ENCODE results near the gene DRAM1. TPM values are rescaled to one million over a fixed set of nuclear protein-coding genes. Genes with fewer than 3 reads are reported as not detected.

The DRAM1 gene
- total RNA-seq, 1 experiment from 2014 or later = 6.5 TPM

DNA sequence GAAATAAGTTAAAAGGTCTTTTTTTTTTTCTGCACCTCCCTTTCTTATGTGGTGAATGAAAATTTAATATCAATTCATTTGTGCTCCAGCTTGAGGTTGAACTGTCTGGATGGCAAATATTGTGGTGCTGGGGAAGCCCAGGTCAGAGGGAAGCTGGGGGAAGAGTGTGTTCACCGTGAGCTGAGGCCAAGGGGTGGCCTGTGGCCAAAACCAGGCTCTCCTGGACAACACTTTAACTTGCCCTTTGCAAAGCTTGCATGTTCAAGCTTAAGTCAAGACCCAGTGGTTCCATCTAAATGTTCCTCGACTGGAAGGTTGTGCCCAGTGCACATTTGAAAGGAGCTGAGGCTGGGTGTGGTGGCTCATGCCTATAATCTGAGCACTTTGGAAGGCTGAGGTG is 28.8 kb downstream of the DRAM1 start:
- Histone ChIP-seq H3K18ac (ENCODE audit: insufficient read length, low read depth, low read length) (no peak overlapping the region), H3K9me3 (ENCODE audit: control insufficient read depth, low read depth, low read length) (no peaks in the 10 kb centered on the region), H2AFZ (ENCODE audit: low read length) (no peak overlapping the region), H3K4me1 (ENCODE audit: insufficient read depth, low read length) (no peaks in the 10 kb centered on the region; the same call in 1 of the 2 replicates), H3K27me3 (ENCODE audit: insufficient read depth, low read length) (no peaks in the 10 kb centered on the region), H3K4me2 (ENCODE audit: insufficient read depth, insufficient read length, low read length) (no peak overlapping the region), H3K14ac (ENCODE audit: insufficient read depth, low read length) (no peak overlapping the region), H2BK120ac (ENCODE audit: low read depth, low read length, poor library complexity, severe bottlenecking) (no peak overlapping the region), H2AK5ac (ENCODE audit: insufficient read length, low read length) (no peak overlapping the region), H4K20me1 (ENCODE audit: control insufficient read depth, insufficient read depth, insufficient read length) (no peaks in the 10 kb centered on the region), H3K79me2 (ENCODE audit: insufficient read depth, low read length) (no peaks in the 10 kb centered on the region), H2BK20ac (ENCODE audit: low read depth, low read length, poor library complexity, severe bottlenecking) (no peak overlapping the region), H3K56ac (ENCODE audit: insufficient read length, low read depth, low read length) (no peak overlapping the region), H4K5ac (ENCODE audit: insufficient read length, low read depth, low read length) (no peak overlapping the region), H3K79me1 (ENCODE audit: insufficient read depth, low read depth, low read length, poor library complexity, severe bottlenecking) (no peaks in the 10 kb centered on the region), H3K23ac (ENCODE audit: insufficient read length, low read depth, low read length) (no peak overlapping the region), H3K27ac (ENCODE audit: insufficient read length, low read depth, low read length) (no peak overlapping the region), H3K23me2 (ENCODE audit: insufficient read length, low read depth, low read length, poor library complexity, severe bottlenecking) (no peaks in the 10 kb centered on the region), H3K9ac (ENCODE audit: extremely low read depth, insufficient read length, low read length) (no peak overlapping the region), H2BK15ac (ENCODE audit: low read depth, low read length) (no peak overlapping the region), H4K8ac (replicated peaks; ENCODE audit: insufficient read length, low read depth, low read length) (no peak overlapping the region), H3T11ph (ENCODE audit: low read length) (no peak overlapping the region), H3K4ac (ENCODE audit: low read depth, low read length) (no peak overlapping the region), H2BK5ac (ENCODE audit: insufficient read length, low read length) (no peak overlapping the region), H2BK12ac (ENCODE audit: insufficient read length, low read depth, low read length) (no peak overlapping the region), H4K91ac (ENCODE audit: insufficient read length, low read depth, low read length) (no peak overlapping the region)
- Mint-ChIP-seq H3K27ac (no peak overlapping the region), H3K9me3 (no peaks in the 10 kb centered on the region), H3K36me3 (ENCODE audit: insufficient read depth in 1 of 3, low read depth in 3 of 3) (peaks cover 0 to 2% (median 0%) of the 10 kb centered on the region in 3 experiments; a peak in 1 of 7 replicates), H3K4me3 (no peak overlapping the region), H3K4me1 (peaks cover 0 to 9% of the 10 kb centered on the region in 2 experiments; a peak in 3 of 4 replicates), H3K27me3 (ENCODE audit: low read depth) (no peaks in the 10 kb centered on the region)
- no peak for DNase-seq
- no CpG with 5 or more reads among the region's 2 CpGs for WGBS (ENCODE audit: extremely low coverage, insufficient read length, low lambda C conversion rate)
- TF ChIP-seq, protein P1, sequence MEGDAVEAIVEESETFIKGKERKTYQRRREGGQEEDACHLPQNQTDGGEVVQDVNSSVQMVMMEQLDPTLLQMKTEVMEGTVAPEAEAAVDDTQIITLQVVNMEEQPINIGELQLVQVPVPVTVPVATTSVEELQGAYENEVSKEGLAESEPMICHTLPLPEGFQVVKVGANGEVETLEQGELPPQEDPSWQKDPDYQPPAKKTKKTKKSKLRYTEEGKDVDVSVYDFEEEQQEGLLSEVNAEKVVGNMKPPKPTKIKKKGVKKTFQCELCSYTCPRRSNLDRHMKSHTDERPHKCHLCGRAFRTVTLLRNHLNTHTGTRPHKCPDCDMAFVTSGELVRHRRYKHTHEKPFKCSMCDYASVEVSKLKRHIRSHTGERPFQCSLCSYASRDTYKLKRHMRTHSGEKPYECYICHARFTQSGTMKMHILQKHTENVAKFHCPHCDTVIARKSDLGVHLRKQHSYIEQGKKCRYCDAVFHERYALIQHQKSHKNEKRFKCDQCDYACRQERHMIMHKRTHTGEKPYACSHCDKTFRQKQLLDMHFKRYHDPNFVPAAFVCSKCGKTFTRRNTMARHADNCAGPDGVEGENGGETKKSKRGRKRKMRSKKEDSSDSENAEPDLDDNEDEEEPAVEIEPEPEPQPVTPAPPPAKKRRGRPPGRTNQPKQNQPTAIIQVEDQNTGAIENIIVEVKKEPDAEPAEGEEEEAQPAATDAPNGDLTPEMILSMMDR (conservative IDR thresholded peaks at IDR 0.05) = no peak
